Activated CD8-positive, alpha-beta T cell treated with anti-CD3 and anti-CD28 coated beads, Interleukin-2, amount 10 ng/mL, durations not matched to agents 7 days and 5 days (primary cell): Measurements from ENCODE around the gene PPP1R3D. TPM values are rescaled to one million over a fixed set of nuclear protein-coding genes. Genes with fewer than 3 reads are reported as not detected.

Experiments
- ATAC-seq: fragments of 150-1000 bp; cut with Tn5 transposase; one replicate; pipeline ENCODE4 v1.10.0; 2021; ENCODE audit warnings: moderate library complexity
- CTCF ChIA-PET: fragments of 350-600 bp; sonication (Branson Sonifier 250); formaldehyde crosslinking; loops from one replicate; lab custom pipeline; 2021; ENCODE audit warnings: antibody characterized with exemption; lab: Charles Lee
- POLR2A ChIA-PET: fragments of 350-600 bp; sonication (Branson Sonifier 250); formaldehyde crosslinking; loops from one replicate; lab custom pipeline; 2021; ENCODE audit warnings: antibody characterized with exemption; lab: Charles Lee
- DNase-seq: peaks from one replicate; pipeline ENCODE4 v3.0.0-alpha.2; 2020
- H3K27ac Mint-ChIP-seq: one replicate; pipeline ENCODE4 v1.8.0; 2021; ENCODE audit warnings: mild to moderate bottlenecking, mixed read lengths
- H3K27me3 Mint-ChIP-seq: one replicate; pipeline ENCODE4 v1.8.0; 2021; ENCODE audit warnings: low read depth, mixed read lengths
- H3K36me3 Mint-ChIP-seq: one replicate; pipeline ENCODE4 v1.8.0; 2021; ENCODE audit warnings: low read depth, mixed read lengths
- H3K4me1 Mint-ChIP-seq: one replicate; pipeline ENCODE4 v1.8.0; 2021; ENCODE audit warnings: low read depth, mixed read lengths
- H3K4me3 Mint-ChIP-seq: one replicate; pipeline ENCODE4 v1.8.0; 2021; ENCODE audit warnings: mild to moderate bottlenecking, mixed read lengths
- H3K9me3 Mint-ChIP-seq: one replicate; pipeline ENCODE4 v1.8.0; 2022; ENCODE audit warnings: mixed read lengths; ENCODE audit not compliant: insufficient read depth
- total RNA-seq, 2 experiments: library from RNA; stranded (reverse); gene quantifications; one replicate each; pipeline ENCODE4 v1.2.3, GENCODE V29; 2021

PPP1R3D gene
- total RNA-seq, 2 experiments from 2014 or later, result 6.7 TPM

GRCh38 chr20:59947376-59947775, 7.3 kb upstream of the PPP1R3D start:
- no peaks in the 10 kb centered on the region for H3K9me3 Mint-ChIP-seq
- DNase-seq (no peak), ATAC-seq (no peak)
- peaks cover 23% of the 10 kb centered on the region for H3K4me1 Mint-ChIP-seq
- H3K36me3 Mint-ChIP-seq, result peaks cover 20% of the 10 kb centered on the region
- POLR2A ChIA-PET, result interaction anchor here (0.6 kb wide), 2 partner anchors 150 to 531 kb away, joined by 3 read pairs; no protein-coding TSS in a partner anchor
- no peak overlapping the region for H3K27ac Mint-ChIP-seq
- H3K4me3 Mint-ChIP-seq, result no peak overlapping the region
- CTCF ChIA-PET, result interaction anchor here (0.8 to 4.4 kb wide), 2 partner anchors 12 to 315 kb away, joined by 3 to 39 read pairs; partner anchors contain the start of gene SYCP2
- H3K27me3 Mint-ChIP-seq, result no peaks in the 10 kb centered on the region

- H3K9me3 Mint-ChIP-seq, result no peaks in the 10 kb centered on the region
- H3K36me3 Mint-ChIP-seq, result peaks cover 22% of the 10 kb centered on the region
- no peak overlapping the region for H3K4me3 Mint-ChIP-seq
- H3K4me1 Mint-ChIP-seq, result peaks cover 36% of the 10 kb centered on the region
- ChIA-PET CTCF (interaction anchor here (0.9 to 1.3 kb wide), 2 partner anchors 9 to 19 kb away, joined by 3 to 6 read pairs; no protein-coding TSS in a partner anchor), POLR2A (no interaction called here)
- no peaks in the 10 kb centered on the region for H3K27me3 Mint-ChIP-seq
- ATAC-seq (no peak), DNase-seq (no peak)
- no peak overlapping the region for H3K27ac Mint-ChIP-seq
Measured at GRCh38 chr20:59945731-59946130, 5.6 kb upstream of the PPP1R3D start.

GRCh38 chr20:59945175-59945574, 5.1 kb upstream of the PPP1R3D start:
- no peak for ATAC-seq
- POLR2A ChIA-PET, result no interaction called here
- no peak overlapping the region for H3K27ac Mint-ChIP-seq

DNA sequence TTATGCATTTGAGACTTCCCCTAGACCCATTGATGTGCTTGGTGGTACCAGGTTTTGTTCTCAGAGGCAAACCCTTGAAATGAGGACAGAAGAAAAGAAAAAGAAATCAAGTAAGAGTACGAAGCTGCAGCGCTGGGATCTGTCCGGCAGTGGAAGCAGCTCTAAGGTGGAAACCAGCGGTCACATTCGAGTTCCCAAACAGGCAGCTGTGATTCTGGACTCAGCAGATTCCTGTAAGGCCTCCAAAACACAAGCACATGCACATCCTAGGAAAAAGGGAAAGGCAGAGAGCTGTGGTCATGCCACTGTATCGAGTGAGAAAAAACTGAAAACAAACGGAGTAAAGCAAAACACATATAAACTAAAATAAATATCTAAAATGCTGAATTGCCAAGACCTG, 4.6 kb upstream of the PPP1R3D start:
- ChIA-PET POLR2A (no interaction called here), CTCF (interaction anchor here (1.3 to 2.2 kb wide), 2 partner anchors 10 to 11 kb away, joined by 6 to 11 read pairs; partner anchors contain the start of gene SYCP2)
- no peak overlapping the region for H3K27ac Mint-ChIP-seq
- no peaks in the 10 kb centered on the region for H3K9me3 Mint-ChIP-seq
- DNase-seq (no peak), ATAC-seq (no peak)
- peaks cover 36% of the 10 kb centered on the region for H3K4me1 Mint-ChIP-seq
- H3K36me3 Mint-ChIP-seq, result peaks cover 22% of the 10 kb centered on the region
- no peak overlapping the region for H3K4me3 Mint-ChIP-seq
- no peaks in the 10 kb centered on the region for H3K27me3 Mint-ChIP-seq

More at GRCh38 chr20:59945175-59945574, 5.1 kb upstream of the PPP1R3D start:
- H3K36me3 Mint-ChIP-seq, result peaks cover 22% of the 10 kb centered on the region
- no peaks in the 10 kb centered on the region for H3K9me3 Mint-ChIP-seq
- H3K4me1 Mint-ChIP-seq, result peaks cover 36% of the 10 kb centered on the region
- H3K4me3 Mint-ChIP-seq, result no peak overlapping the region
- H3K27me3 Mint-ChIP-seq, result no peaks in the 10 kb centered on the region
- DNase-seq, result no peak
- CTCF ChIA-PET, result interaction anchor here (0.9 to 2.2 kb wide), 3 partner anchors 10 to 19 kb away, joined by 3 to 11 read pairs (median 6); partner anchors contain the start of gene SYCP2

DNA sequence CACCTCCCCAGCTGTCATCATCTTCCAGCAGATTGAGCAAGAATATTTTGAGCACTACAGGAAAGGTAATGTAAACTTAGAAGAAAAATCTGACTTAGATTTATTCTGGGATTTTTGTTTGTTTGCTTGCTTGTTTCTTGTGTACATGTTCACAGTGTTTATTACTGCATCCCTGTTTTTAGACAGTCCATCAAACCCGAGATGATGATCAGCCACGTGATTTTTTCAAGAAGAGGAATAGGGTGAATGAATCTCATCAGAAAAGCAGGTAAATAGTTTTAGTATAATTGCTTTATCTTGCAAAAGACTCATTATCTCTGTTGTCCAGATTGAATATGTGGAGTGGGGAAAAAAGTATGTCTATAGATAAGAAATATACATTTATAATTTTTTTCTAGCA, 2.1 kb upstream of the PPP1R3D start:
- Mint-ChIP-seq H3K9me3 (no peaks in the 10 kb centered on the region), H3K4me3 (no peak overlapping the region), H3K27ac (no peak overlapping the region), H3K4me1 (peaks cover 37% of the 10 kb centered on the region), H3K27me3 (no peaks in the 10 kb centered on the region), H3K36me3 (peaks cover 30% of the 10 kb centered on the region)
- ChIA-PET CTCF (interaction anchor here (0.9 kb wide), 1 partner anchor 10 kb away, joined by 3 read pairs; no protein-coding TSS in a partner anchor), POLR2A (no interaction called here)
- ATAC-seq (no peak), DNase-seq (no peak)

- H3K36me3 Mint-ChIP-seq, result peaks cover 27% of the 10 kb centered on the region
- H3K4me1 Mint-ChIP-seq, result peaks cover 35% of the 10 kb centered on the region
- no peak for DNase-seq
- no peaks in the 10 kb centered on the region for H3K27me3 Mint-ChIP-seq
- H3K4me3 Mint-ChIP-seq, result peak overlapping the region; percentile 92
- H3K27ac Mint-ChIP-seq, result peak overlapping the region; percentile 97
- CTCF ChIA-PET, result interaction anchor here (1.0 to 3.8 kb wide), 5 partner anchors 8 to 116 kb away, joined by 3 to 32 read pairs (median 7); no protein-coding TSS in a partner anchor
- POLR2A ChIA-PET, result interaction anchor here (0.6 to 1.7 kb wide), 6 partner anchors 8 to 116 kb away, joined by 3 to 8 read pairs (median 4); no protein-coding TSS in a partner anchor
- no peaks in the 10 kb centered on the region for H3K9me3 Mint-ChIP-seq
- no peak for ATAC-seq
Measured at GRCh38 chr20:59940956-59941294, 820 bp upstream of the PPP1R3D start.

GRCh38 chr20:59939879-59940128, 301 bp downstream of the PPP1R3D start:
- H3K4me1 Mint-ChIP-seq, result peaks cover 32% of the 10 kb centered on the region
- no peaks in the 10 kb centered on the region for H3K9me3 Mint-ChIP-seq
- CTCF ChIA-PET, result interaction anchor here (0.8 to 3.8 kb wide), 9 partner anchors 9 to 368 kb away, joined by 3 to 32 read pairs (median 4); no protein-coding TSS in a partner anchor
- ATAC-seq (peak; percentile 25), DNase-seq (no peak)
- H3K27ac Mint-ChIP-seq, result peak overlapping the region; percentile 97
- H3K27me3 Mint-ChIP-seq, result no peaks in the 10 kb centered on the region
- H3K36me3 Mint-ChIP-seq, result peaks cover 24% of the 10 kb centered on the region
- peak overlapping the region; percentile 92 for H3K4me3 Mint-ChIP-seq
- POLR2A ChIA-PET, result interaction anchor here (1.2 to 1.7 kb wide), 4 partner anchors 8 to 117 kb away, joined by 3 to 8 read pairs (median 6); no protein-coding TSS in a partner anchor

DNA sequence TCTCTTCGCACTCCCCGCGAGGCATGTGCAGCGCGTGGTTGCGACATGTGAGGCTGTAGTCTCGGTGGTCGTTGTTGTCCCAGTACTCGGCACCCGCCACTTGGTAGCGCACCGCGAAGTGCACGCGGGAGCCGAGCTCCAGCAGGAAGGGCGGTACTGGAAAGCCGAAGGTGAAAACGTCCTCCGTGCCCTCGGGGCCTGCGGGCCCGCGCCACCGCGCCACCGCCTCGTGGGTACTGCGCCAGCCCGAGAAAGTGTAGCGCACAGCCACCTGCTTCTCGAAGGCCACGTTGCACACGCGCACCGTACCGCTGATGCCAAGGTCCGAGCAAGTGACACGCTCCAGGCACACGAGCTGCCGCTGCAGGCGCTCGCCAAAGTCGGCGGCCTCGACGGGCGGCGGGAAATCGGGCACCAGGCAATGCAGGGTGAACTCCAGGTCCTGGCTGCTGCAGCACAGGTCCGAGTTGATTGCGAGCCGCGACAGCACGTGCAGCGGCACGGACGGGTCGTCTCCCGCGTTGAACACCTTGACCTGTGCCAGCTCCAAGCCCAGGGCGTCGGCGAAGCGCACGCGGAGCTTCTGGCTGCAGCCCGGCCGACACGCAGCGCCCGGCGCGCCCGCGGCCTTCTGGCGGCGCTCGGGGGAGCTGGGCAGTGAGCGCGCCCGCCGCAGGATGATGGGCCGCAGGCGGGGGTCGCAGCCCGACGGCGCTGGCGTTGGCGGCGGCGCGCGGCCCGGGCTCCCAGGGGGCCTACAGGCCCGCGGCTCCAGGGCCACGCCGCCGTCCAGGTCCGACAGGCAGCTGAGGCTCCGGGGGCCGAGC, 840 bp downstream of the PPP1R3D start:
- no peaks in the 10 kb centered on the region for H3K9me3 Mint-ChIP-seq
- DNase-seq (no peak), ATAC-seq (no peak)
- H3K36me3 Mint-ChIP-seq, result peaks cover 21% of the 10 kb centered on the region
- peak overlapping the region; percentile 81 for H3K27ac Mint-ChIP-seq
- H3K4me1 Mint-ChIP-seq, result peaks cover 33% of the 10 kb centered on the region
- ChIA-PET POLR2A (interaction anchor here (1.2 to 1.7 kb wide), 2 partner anchors 9 to 118 kb away, joined by 3 to 7 read pairs; no protein-coding TSS in a partner anchor), CTCF (interaction anchor here (1.4 to 3.8 kb wide), 5 partner anchors 10 to 368 kb away, joined by 3 to 32 read pairs (median 7); no protein-coding TSS in a partner anchor)
- peak overlapping the region; percentile 92 for H3K4me3 Mint-ChIP-seq
- no peaks in the 10 kb centered on the region for H3K27me3 Mint-ChIP-seq

DNA sequence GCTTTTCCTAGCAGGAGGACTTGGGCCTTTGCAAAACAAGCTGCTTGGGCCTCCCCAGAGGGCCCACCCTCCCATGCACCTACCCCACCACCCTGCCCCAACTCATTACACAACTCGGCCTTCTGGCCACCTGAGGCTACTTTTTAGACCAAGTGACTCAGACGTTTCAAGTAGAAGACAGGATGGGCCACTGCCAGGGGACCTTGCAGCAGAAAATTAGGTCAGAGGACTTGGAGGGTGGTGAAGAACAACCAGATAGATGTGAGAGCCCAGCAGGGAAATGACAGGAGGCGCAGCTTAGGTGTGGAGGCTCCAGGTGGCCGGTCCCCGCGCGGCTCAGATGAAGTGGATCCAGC, 1.4 kb downstream of the PPP1R3D start:
- H3K27me3 Mint-ChIP-seq, result no peaks in the 10 kb centered on the region
- no peak for DNase-seq
- peak overlapping the region; percentile 81 for H3K27ac Mint-ChIP-seq
- ATAC-seq, result no peak
- POLR2A ChIA-PET, result no interaction called here
- H3K36me3 Mint-ChIP-seq, result peaks cover 17% of the 10 kb centered on the region
- peak overlapping the region; percentile 78 for H3K4me3 Mint-ChIP-seq
- no peaks in the 10 kb centered on the region for H3K9me3 Mint-ChIP-seq
- CTCF ChIA-PET, result interaction anchor here (3.8 kb wide), 1 partner anchor 11 kb away, joined by 32 read pairs; no protein-coding TSS in a partner anchor
- H3K4me1 Mint-ChIP-seq, result peaks cover 36% of the 10 kb centered on the region

DNA sequence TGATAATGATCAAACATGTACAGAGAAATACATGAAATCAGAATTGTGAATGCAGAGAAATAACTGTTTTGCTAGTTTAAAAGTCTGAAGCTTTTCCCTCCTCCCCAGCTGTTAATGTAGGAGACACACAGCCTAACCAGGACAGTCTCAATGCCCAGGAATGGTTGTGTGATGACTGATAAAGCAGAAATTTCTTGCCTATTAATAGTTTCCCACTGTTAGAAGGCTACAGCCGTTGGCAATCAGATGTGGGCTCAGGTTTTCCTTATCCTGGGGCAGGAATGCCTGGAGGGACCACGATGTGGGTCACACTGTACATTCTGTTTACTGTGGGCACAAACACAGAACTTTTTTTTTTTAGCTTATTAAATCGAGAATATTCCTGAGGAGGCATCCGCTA, 1.9 kb downstream of the PPP1R3D start:
- Mint-ChIP-seq H3K27me3 (no peaks in the 10 kb centered on the region), H3K4me1 (peaks cover 36% of the 10 kb centered on the region), H3K27ac (peak overlapping the region; percentile 81), H3K9me3 (no peaks in the 10 kb centered on the region), H3K36me3 (peaks cover 17% of the 10 kb centered on the region), H3K4me3 (peak overlapping the region; percentile 78)
- CTCF ChIA-PET, result interaction anchor here (3.8 kb wide), 1 partner anchor 11 kb away, joined by 32 read pairs; no protein-coding TSS in a partner anchor
- DNase-seq, result no peak
- POLR2A ChIA-PET, result no interaction called here
- no peak for ATAC-seq

DNA sequence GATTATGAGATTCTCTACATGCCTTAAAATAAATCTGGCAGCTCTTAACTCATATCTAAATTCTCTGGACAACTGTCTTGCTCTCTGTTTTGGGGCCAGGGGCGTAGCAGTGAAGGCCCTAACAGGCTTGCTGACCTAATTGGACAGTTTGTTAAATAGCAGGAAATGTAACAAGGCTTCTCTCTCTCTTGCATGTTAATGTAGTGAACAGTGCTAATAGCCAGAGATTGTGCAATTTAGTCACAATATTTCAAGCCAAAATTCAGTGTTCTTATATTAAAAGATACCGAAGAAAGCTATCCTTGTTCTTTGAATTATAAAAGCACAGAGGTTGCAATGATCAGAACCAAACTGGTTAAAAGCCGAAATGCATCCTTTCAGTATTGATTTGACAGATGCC, 3.0 kb downstream of the PPP1R3D start:
- ATAC-seq, result no peak
- Mint-ChIP-seq H3K4me1 (peaks cover 35% of the 10 kb centered on the region), H3K36me3 (peaks cover 15% of the 10 kb centered on the region), H3K27me3 (no peaks in the 10 kb centered on the region), H3K4me3 (no peak overlapping the region), H3K9me3 (no peaks in the 10 kb centered on the region), H3K27ac (no peak overlapping the region)
- ChIA-PET POLR2A (no interaction called here), CTCF (interaction anchor here (1.2 to 4.3 kb wide), 2 partner anchors 11 to 121 kb away, joined by 3 to 39 read pairs; no protein-coding TSS in a partner anchor)
- DNase-seq, result no peak
